Esophagus (tissue), 2 donors: Measurements from ENCODE around the gene SLC16A12. TPM values are rescaled to one million over a fixed set of nuclear protein-coding genes. Genes with fewer than 3 reads are reported as not detected.

Source experiments
- H3K27ac ChIP-seq, 2 donors: one replicate each; pipeline ENCODE4 v1.5.1; 2013; ENCODE audit warnings: low read depth in 2 of 2, mild to moderate bottlenecking in 2 of 2, inconsistent platforms in 1 of 2, low read length in 1 of 2, moderate library complexity in 1 of 2
- H3K27me3 ChIP-seq, 2 donors: one replicate each; pipeline ENCODE4 v1.6.1; 2013; ENCODE audit warnings: low read length in 2 of 2, control low read depth in 1 of 2, mild to moderate bottlenecking in 1 of 2; ENCODE audit not compliant: insufficient read depth in 2 of 2, control insufficient read depth in 1 of 2
- H3K36me3 ChIP-seq, 2 donors: one replicate each; pipeline ENCODE4 v1.6.1; 2013; ENCODE audit warnings: low read length in 1 of 2; ENCODE audit not compliant: control insufficient read depth in 2 of 2, insufficient read depth in 2 of 2
- H3K4me1 ChIP-seq, 2 donors: one replicate each; pipeline ENCODE4 v1.6.1; 2013; ENCODE audit warnings: low read length in 1 of 2; ENCODE audit not compliant: control insufficient read depth in 2 of 2, insufficient read depth in 2 of 2
- H3K4me3 ChIP-seq, 2 donors: one replicate each; pipeline ENCODE4 v1.5.1; 2013; ENCODE audit warnings: low read length in 2 of 2, mild to moderate bottlenecking in 2 of 2, low read depth in 1 of 2, moderate library complexity in 1 of 2
- H3K9me3 ChIP-seq, 2 donors: one replicate each; pipeline ENCODE4 v1.6.1; 2013; ENCODE audit warnings: mild to moderate bottlenecking in 2 of 2, low read depth in 1 of 2, low read length in 1 of 2, moderate library complexity in 1 of 2; ENCODE audit not compliant: control insufficient read depth in 2 of 2, insufficient read depth in 1 of 2
- WGBS, 2 donors: extraction: QIAGEN DNeasy Blood & Tissue Kit; methylation state at CpG; one replicate each; pipeline ENCODE4 v1.1.7; 2013; 5-methylcytosine and 5-hydroxymethylcytosine counted together
- polyA plus RNA-seq, 2 donors: library from polyadenylated mRNA; stranded (reverse); fragments of 200-250 nt; gene quantifications; one replicate each; pipeline ENCODE4 v1.2.3, GENCODE V29; 2013
- donor health status: healthy with polysubstance abuse.
- donor health status: Bipolar disorder and iron deficiency.

SLC16A12 gene
- under 1 TPM; 0.02 to 0.05 TPM for polyA plus RNA-seq

- no peak within 1 kb of the TSS for H3K27ac ChIP-seq
- peaks cover 3 to 5% of the 10 kb centered on the region in 2 donors for H3K4me1 ChIP-seq
- H3K36me3 ChIP-seq: no peaks in the 10 kb centered on the region
- peak within 1 kb of the TSS; percentile 3 to 36 for H3K4me3 ChIP-seq
- peaks cover 8 to 17% of the 10 kb centered on the region in 2 donors for H3K27me3 ChIP-seq
- WGBS, 2 donors: 2 to 3% methylated on average over 64 to 87 of the region's 87 CpGs
- no peaks in the 10 kb centered on the region for H3K9me3 ChIP-seq
These were observed at the start of gene SLC16A12 for GRCh38 chr10:89535171-89536012. SLC16A12 (minus strand) TSS chr10:89535594; CDS start chr10:89462578, 73,016 bp downstream.

- Histone ChIP-seq H3K9me3 (no peaks in the 10 kb centered on the region), H3K27ac (no peak overlapping the region), H3K4me1 (no peaks in the 10 kb centered on the region), H3K27me3 (no peaks in the 10 kb centered on the region), H3K4me3 (no peak overlapping the region), H3K36me3 (peaks cover 0 to 2% of the 10 kb centered on the region in 2 donors)
- 89 to 97% methylated on average over 1 of the region's 1 CpG for WGBS, 2 donors
These were observed 46.6 kb upstream of the SLC16A12 start for GRCh38 chr10:89582022-89582421.

- H3K4me3 ChIP-seq: no peak overlapping the region
- no peaks in the 10 kb centered on the region for H3K9me3 ChIP-seq
- WGBS, 2 donors: 91 to 93% methylated on average over 4 of the region's 4 CpGs
- H3K4me1 ChIP-seq: no peaks in the 10 kb centered on the region
- peaks cover 0 to 1% of the 10 kb centered on the region in 2 donors for H3K36me3 ChIP-seq
- H3K27me3 ChIP-seq: no peaks in the 10 kb centered on the region
- H3K27ac ChIP-seq: no peak overlapping the region
These were observed 44.8 kb upstream of the SLC16A12 start for GRCh38 chr10:89580243-89580642.

- no peak overlapping the region for H3K4me3 ChIP-seq
- H3K9me3 ChIP-seq: no peaks in the 10 kb centered on the region
- H3K4me1 ChIP-seq: peaks cover 0 to 4% of the 10 kb centered on the region in 2 donors
- H3K27ac ChIP-seq: no peak overlapping the region
- H3K36me3 ChIP-seq: no peaks in the 10 kb centered on the region
- 86 to 87% methylated on average over 2 of the region's 2 CpGs for WGBS, 2 donors
- H3K27me3 ChIP-seq: no peaks in the 10 kb centered on the region
These were observed 41.3 kb upstream of the SLC16A12 start for GRCh38 chr10:89576696-89577095.

GRCh38 chr10:89576022-89576421 is 40.6 kb upstream of the SLC16A12 start:
- peaks cover 0 to 4% of the 10 kb centered on the region in 2 donors for H3K4me1 ChIP-seq
- no peak overlapping the region for H3K4me3 ChIP-seq
- H3K9me3 ChIP-seq: no peaks in the 10 kb centered on the region
- H3K36me3 ChIP-seq: no peaks in the 10 kb centered on the region
- H3K27me3 ChIP-seq: no peaks in the 10 kb centered on the region
- WGBS, 2 donors: 92 to 94% methylated on average over 3 of the region's 3 CpGs
- no peak overlapping the region for H3K27ac ChIP-seq

GRCh38 chr10:89575031-89575430 is 39.6 kb upstream of the SLC16A12 start:
- peaks cover 0 to 4% of the 10 kb centered on the region in 2 donors for H3K4me1 ChIP-seq
- no peaks in the 10 kb centered on the region for H3K36me3 ChIP-seq
- H3K9me3 ChIP-seq: no peaks in the 10 kb centered on the region
- no peaks in the 10 kb centered on the region for H3K27me3 ChIP-seq
- H3K4me3 ChIP-seq: no peak overlapping the region
- H3K27ac ChIP-seq: no peak overlapping the region

- Histone ChIP-seq H3K27me3 (no peaks in the 10 kb centered on the region), H3K4me1 (peaks cover 0 to 4% of the 10 kb centered on the region in 2 donors), H3K36me3 (no peaks in the 10 kb centered on the region), H3K27ac (no peak overlapping the region), H3K9me3 (no peaks in the 10 kb centered on the region), H3K4me3 (no peak overlapping the region)
- 48 to 74% methylated on average over 1 of the region's 1 CpG for WGBS, 2 donors
These were observed 39.0 kb upstream of the SLC16A12 start for GRCh38 chr10:89574368-89574767.

- H3K36me3 ChIP-seq: no peaks in the 10 kb centered on the region
- H3K27me3 ChIP-seq: no peaks in the 10 kb centered on the region
- WGBS, 2 donors: 65 to 70% methylated on average over 3 of the region's 3 CpGs
- no peaks in the 10 kb centered on the region for H3K9me3 ChIP-seq
- H3K4me3 ChIP-seq: no peak overlapping the region
- no peaks in the 10 kb centered on the region for H3K4me1 ChIP-seq
- H3K27ac ChIP-seq: no peak overlapping the region
These were observed 32.3 kb upstream of the SLC16A12 start for GRCh38 chr10:89567576-89568245.

- H3K4me3 ChIP-seq: no peak overlapping the region
- no peaks in the 10 kb centered on the region for H3K9me3 ChIP-seq
- H3K27me3 ChIP-seq: no peaks in the 10 kb centered on the region
- 60 to 80% methylated on average over 3 of the region's 3 CpGs for WGBS, 2 donors
- H3K36me3 ChIP-seq: no peaks in the 10 kb centered on the region
- H3K27ac ChIP-seq: no peak overlapping the region
- H3K4me1 ChIP-seq: no peaks in the 10 kb centered on the region
These were observed 31.6 kb upstream of the SLC16A12 start for GRCh38 chr10:89566992-89567391.
